HG02588 (cell line): Measurements from ENCODE around the gene CFDP1.

Experiments
- ATAC-seq: cut with Tn5 transposase; IDR thresholded peaks from one replicate; pipeline ENCODE4 v1.9.1; 2021; ENCODE audit warnings: mild to moderate bottlenecking, moderate library complexity; ENCODE audit not compliant: unreplicated experiment

CFDP1 gene

GRCh38 chr16:75252946-75253911 is 180.1 kb downstream of the CFDP1 start:
- no peak for ATAC-seq

- ATAC-seq = no peak
Measured at GRCh38 chr16:75252049-75252864, 181.0 kb downstream of the CFDP1 start.

DNA sequence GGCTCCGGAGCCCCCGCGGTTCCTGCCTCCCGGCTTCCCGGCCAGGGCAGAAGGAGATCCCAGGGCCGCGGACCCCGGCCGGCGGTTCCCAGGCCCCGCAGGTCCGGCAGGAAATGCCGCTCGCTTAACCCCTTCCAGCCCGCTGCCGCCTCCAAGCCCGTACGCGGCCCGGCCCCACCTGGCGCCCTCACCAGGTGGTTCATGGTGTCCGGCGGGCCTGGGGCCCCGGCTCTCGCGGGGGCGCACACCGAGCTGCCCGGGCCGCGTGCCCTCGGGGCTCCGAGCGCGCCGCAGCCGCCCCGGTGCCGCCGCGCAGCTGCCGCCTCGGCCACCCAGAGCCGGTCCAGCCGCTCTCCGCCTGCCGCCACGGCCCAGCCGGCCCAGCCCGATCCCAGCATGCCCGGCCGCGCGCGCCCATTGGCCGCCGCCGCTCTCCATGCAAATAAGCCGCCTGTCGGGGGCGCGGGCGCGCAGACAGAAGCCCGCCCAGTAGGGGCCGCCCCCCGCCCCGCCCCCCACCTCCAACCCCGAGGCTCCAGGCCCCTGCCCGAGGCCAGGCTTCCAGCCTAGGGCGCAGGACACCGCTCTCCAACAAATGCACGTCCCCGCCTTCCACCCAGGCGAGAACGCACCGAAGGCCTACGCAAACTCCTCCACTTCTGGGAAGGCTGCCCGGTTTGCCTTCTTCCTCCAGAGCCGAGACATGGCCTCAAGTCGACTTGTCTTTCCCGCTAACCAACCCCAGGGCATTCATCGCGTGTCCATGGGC is 181.8 kb downstream of the CFDP1 start, which contains the start of gene BCAR1:
TSS of gene BCAR1 (minus strand) at position 345 of the 769 bp plus-strand sequence. CDS start at position 203, 142 bp downstream.
- ATAC-seq = peak; percentile 82

DNA sequence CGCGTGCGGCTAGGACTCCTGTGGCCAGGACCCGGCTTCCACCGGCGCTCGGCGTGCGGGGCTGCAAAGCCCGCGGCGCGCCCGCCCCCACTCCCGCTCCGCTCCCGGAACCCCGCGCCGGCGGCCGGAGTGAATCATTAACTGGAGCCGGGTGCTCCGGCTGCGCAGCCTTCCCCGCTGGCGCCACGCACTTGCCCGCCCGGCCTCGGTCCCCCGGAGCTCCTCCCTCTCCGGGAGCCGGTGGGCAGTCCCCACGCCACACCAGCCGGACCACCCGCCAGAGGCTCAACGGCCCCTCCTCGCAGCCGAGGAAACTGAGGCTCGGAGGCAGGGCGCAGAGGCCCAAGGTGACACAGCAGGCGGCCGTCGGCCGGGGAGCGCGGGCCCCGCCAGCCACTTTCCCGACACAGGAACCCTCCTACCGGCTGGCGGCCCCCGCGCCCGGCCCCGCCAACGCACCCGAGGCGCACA is 182.5 kb downstream of the CFDP1 start:
- peak; percentile 31 for ATAC-seq

- no peak for ATAC-seq
Measured at GRCh38 chr16:75250089-75250808, 183.1 kb downstream of the CFDP1 start.

DNA sequence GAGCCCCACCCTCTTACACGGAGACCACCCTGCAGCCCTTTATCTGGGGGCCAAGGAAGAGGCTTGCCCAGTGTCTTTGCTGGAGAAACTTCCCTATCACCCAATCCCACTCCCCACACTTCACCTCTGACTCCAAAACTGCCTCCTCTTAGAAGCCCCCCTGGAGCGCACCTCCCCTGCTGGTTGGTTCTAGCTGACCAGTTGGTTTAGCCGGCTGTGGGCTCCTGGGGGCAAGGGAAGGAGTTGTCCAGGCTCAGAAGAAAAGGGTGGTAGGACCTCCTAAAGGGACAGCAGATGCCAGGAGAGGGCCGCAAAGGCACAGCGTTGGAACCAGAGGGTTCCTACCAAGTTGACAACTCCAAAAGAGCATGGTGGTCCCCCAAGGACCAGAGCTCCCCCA is 183.9 kb downstream of the CFDP1 start:
- no peak for ATAC-seq

GRCh38 chr16:75248536-75249380 is 184.5 kb downstream of the CFDP1 start:
- no peak for ATAC-seq

GRCh38 chr16:75248142-75248535 is 185.2 kb downstream of the CFDP1 start:
- ATAC-seq = no peak

DNA sequence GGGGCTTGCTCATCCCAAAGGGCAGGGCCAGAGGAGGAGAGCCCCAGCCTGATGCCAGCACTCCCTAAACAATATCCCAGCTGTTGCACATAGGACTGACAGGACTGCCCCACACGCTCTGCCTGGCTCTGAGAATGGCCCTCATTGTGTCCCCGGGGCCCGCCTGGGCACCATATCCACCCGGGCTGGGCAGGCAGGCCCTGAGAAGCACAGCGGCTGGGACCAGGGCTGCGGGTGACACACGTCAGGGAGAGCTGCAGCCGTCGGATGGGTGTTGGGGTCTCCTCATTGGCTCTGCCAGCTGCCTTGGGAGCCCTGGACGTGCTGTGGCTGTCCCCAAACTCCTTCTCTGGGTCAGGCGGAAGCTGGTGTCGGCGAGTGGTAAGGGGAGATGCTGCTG is 186.1 kb downstream of the CFDP1 start:
- no peak for ATAC-seq

DNA sequence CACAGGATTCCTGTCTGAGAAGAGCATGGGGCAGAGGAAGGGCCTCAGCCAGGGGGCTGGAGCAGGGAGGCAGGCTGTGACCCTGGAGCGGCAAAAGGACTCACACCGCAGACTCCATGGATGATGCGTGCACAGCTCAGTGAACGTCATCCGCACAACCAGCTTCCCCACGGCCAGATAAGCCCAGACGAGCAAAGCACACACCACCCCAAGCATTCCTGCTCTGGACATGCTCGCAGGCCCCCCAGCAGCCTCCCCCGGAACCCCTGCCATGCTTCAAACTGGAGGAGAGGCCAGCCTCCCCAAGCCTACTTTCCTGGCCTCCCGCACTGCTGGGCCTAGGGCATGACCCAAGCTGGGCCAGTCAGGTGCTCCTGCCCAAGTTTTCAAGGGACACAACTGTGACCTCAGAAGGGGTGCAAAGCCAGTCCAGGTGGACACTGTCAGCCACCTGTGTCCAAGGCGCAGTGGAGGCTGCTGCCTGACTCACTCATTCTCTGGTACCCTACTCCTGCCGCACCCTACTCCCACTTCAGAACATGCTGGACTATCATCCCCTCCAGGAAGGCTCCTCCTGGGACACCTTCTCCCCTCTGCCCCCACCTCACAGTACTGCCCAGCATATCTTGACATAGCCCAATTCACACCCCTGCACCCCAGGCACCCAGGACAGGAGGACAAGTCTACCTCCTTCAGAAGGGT is 186.6 kb downstream of the CFDP1 start:
- no peak for ATAC-seq

- peak; percentile 39 for ATAC-seq
Measured at GRCh38 chr16:75244844-75245758, 188.2 kb downstream of the CFDP1 start.

DNA sequence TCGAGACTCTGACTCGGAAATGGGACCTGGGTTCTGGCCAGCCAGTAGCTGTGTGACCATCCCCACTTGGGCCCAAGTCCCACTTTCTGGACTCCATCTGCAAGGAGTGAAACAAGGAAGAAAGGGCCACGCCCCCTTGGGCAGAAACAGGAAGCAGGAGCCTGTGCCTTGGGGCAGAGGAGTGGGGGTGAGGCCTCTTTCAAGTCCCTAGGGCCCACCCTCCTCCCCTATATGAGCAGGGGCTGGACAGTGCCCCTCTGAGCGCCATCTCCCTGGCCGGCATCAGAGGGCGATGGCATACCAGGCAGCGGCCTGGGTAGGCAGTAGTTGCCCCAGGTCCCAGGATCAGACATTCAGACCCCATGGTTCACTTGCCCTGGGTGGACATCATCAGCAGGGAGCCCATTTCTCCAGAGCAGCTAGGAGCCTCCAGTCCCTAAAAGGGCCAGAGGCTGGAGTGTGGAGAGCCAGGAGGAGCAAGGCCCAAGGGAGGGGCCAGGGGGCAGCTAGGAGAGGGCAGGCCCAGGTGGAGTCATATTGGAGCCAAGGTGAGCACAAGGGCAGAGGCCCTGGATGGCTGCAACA is 189.0 kb downstream of the CFDP1 start:
- no peak for ATAC-seq
